GM12891 (cell line): ENCODE results near the gene PPP2CA.

Experiments used
- PAX5 ChIP-seq: IDR thresholded peaks from 2 replicates; pipeline ENCODE4 v1.6.1; 2011; ENCODE audit warnings: low read length, moderate library complexity, mild to moderate bottlenecking; ENCODE audit not compliant: insufficient read depth, severe bottlenecking
- POLR2A ChIP-seq: IDR thresholded peaks from 2 replicates; pipeline ENCODE4 v1.6.1; 2011; ENCODE audit warnings: low read depth, low read length, control low read depth
- POLR2AphosphoS5 ChIP-seq: IDR thresholded peaks from 2 replicates; pipeline ENCODE4 v1.6.1; 2011; ENCODE audit warnings: low read depth, low read length, control low read depth
- POU2F2 ChIP-seq: IDR thresholded peaks from 2 replicates; pipeline ENCODE4 v1.6.1; 2011; ENCODE audit warnings: low read depth, mild to moderate bottlenecking, control low read depth, low read length, moderate library complexity
- SPI1 ChIP-seq: IDR thresholded peaks from 2 replicates; pipeline ENCODE4 v1.6.1; 2011; ENCODE audit warnings: low read depth, low read length, control low read depth
- TAF1 ChIP-seq: IDR thresholded peaks from 2 replicates; pipeline ENCODE4 v1.6.1; 2011; ENCODE audit warnings: low read depth, low read length, control low read depth

GRCh38 chr5:134148316-134148715 lies 77.6 kb downstream of the PPP2CA start:
- no peak for TF ChIP-seq PAX5
- TF ChIP-seq TAF1: no peak
- peak; percentile 34; the same call in 1 of the 2 replicates for TF ChIP-seq POLR2A
- TF ChIP-seq POLR2AphosphoS5: peak; percentile 75
- TF ChIP-seq SPI1: no peak
- no peak for TF ChIP-seq POU2F2
